Colonic mucosa (tissue), 4 donors: Measurements from ENCODE around the gene TRIM17. TPM values are rescaled to one million over a fixed set of nuclear protein-coding genes. Genes with fewer than 3 reads are reported as not detected.

Experiments
- DNase-seq: peaks from one replicate; pipeline ENCODE4 v3.0.0-alpha.2; 2020
- H3K27ac ChIP-seq: fragments of 200-600 bp; one replicate; pipeline ENCODE4 v1.8.0; 2021
- H3K27me3 ChIP-seq: fragments of 200-600 bp; one replicate; pipeline ENCODE4 v1.8.0; 2021
- H3K36me3 ChIP-seq: fragments of 200-600 bp; one replicate; pipeline ENCODE4 v1.8.0; 2021
- H3K4me1 ChIP-seq: fragments of 200-600 bp; one replicate; pipeline ENCODE4 v1.8.0; 2021; ENCODE audit warnings: mild to moderate bottlenecking
- H3K4me3 ChIP-seq: fragments of 200-600 bp; one replicate; pipeline ENCODE4 v1.8.0; 2021
- H3K9ac ChIP-seq, 2 donors: one replicate each; pipeline ENCODE4 v1.7.0; 2013; ENCODE audit warnings: control low read depth in 2 of 2, low read depth in 2 of 2, low read length in 2 of 2
- H3K9me3 ChIP-seq: fragments of 200-600 bp; one replicate; pipeline ENCODE4 v1.8.0; 2021
- CTCF ChIP-seq: fragments of 200-600 bp; IDR thresholded peaks from one replicate; pipeline ENCODE4 v1.8.0; 2022; ENCODE audit warnings: antibody characterized with exemption, mild to moderate bottlenecking
- intact Hi-C: fragments of 100-400 bp; cut with DNase I; formaldehyde crosslinking; loops from one replicate; pipeline ENCODE4 v1.14.1; 2022
- total RNA-seq, 2 donors: library from RNA; stranded (reverse); fragmentation: NEBNext Ultra II Directional in 1 of 2; extraction: Animal tissue kit (Norgen Biotek cat#: 25700) in 1 of 2; gene quantifications; one replicate each; pipeline ENCODE4 v1.2.1, GENCODE V29; 2021
- donor health status: healthy.
- donor health status: DM: no; HTN: no; CAD: no.
- donor health status: DM: no; HTN: no; CAD: no.

TRIM17 gene
- total RNA-seq, 2 donors from 2014 or later, result 0.21 TPM; not detected in 1

GRCh38 chr1:228457017-228457395 is 40.3 kb upstream of the TRIM17 start:
- no peak for TF ChIP-seq CTCF
- peak overlapping the region; percentile 83 for H3K27ac ChIP-seq
- no peaks in the 10 kb centered on the region for H3K9me3 ChIP-seq
- no peak for DNase-seq
- peak overlapping the region; percentile 44 for H3K4me3 ChIP-seq
- intact Hi-C loops, result loop anchor here (5.0 kb wide), 1 partner anchor 50 kb away; the partner anchor contains the start of gene TRIM11
- H3K27me3 ChIP-seq, result peaks cover 4% of the 10 kb centered on the region
- no peaks in the 10 kb centered on the region for H3K4me1 ChIP-seq
- H3K36me3 ChIP-seq, result no peaks in the 10 kb centered on the region
- H3K9ac ChIP-seq, result peak overlapping the region; percentile 28 to 63

- no peak for DNase-seq
- Histone ChIP-seq H3K4me3 (peak overlapping the region; percentile 44), H3K9me3 (no peaks in the 10 kb centered on the region), H3K36me3 (no peaks in the 10 kb centered on the region), H3K4me1 (no peaks in the 10 kb centered on the region), H3K27ac (peak overlapping the region; percentile 83), H3K9ac (peak overlapping the region in 1 of 2 donors; percentile 63), H3K27me3 (peaks cover 4% of the 10 kb centered on the region)
- no peak for TF ChIP-seq CTCF
- intact Hi-C loops, result loop anchor here (5.0 kb wide), 1 partner anchor 49 kb away; the partner anchor contains the start of gene TRIM11
Measured at GRCh38 chr1:228456252-228457016, 39.8 kb upstream of the TRIM17 start.

- Histone ChIP-seq H3K4me1 (no peaks in the 10 kb centered on the region), H3K4me3 (no peak overlapping the region), H3K27ac (no peak overlapping the region), H3K9me3 (no peaks in the 10 kb centered on the region), H3K36me3 (no peaks in the 10 kb centered on the region), H3K27me3 (no peaks in the 10 kb centered on the region), H3K9ac (no peak overlapping the region)
- no peak for DNase-seq
- TF ChIP-seq CTCF, result no peak
- intact Hi-C loops, result loop anchor here (5.0 kb wide), 1 partner anchor 48 kb away; the partner anchor contains the start of gene TRIM11
Measured at GRCh38 chr1:228455715-228456114, 39.1 kb upstream of the TRIM17 start.

- no peak for DNase-seq
- Histone ChIP-seq H3K27me3 (no peaks in the 10 kb centered on the region), H3K36me3 (no peaks in the 10 kb centered on the region), H3K4me1 (no peaks in the 10 kb centered on the region), H3K9me3 (no peaks in the 10 kb centered on the region), H3K27ac (no peak overlapping the region), H3K4me3 (no peak overlapping the region), H3K9ac (no peak overlapping the region)
- intact Hi-C loops, result no loop called here
- TF ChIP-seq CTCF, result no peak
Measured at GRCh38 chr1:228454238-228454637, 37.6 kb upstream of the TRIM17 start.

- Histone ChIP-seq H3K27ac (no peak overlapping the region), H3K27me3 (no peaks in the 10 kb centered on the region), H3K4me1 (no peaks in the 10 kb centered on the region), H3K4me3 (no peak overlapping the region), H3K36me3 (no peaks in the 10 kb centered on the region), H3K9ac (no peak overlapping the region), H3K9me3 (no peaks in the 10 kb centered on the region)
- no peak for TF ChIP-seq CTCF
- no peak for DNase-seq
- intact Hi-C loops, result no loop called here
Measured at GRCh38 chr1:228453614-228454013, 37.0 kb upstream of the TRIM17 start.
